HG02870 (cell line): ENCODE measurements around the gene TRIM49D1.
"Not testable (repeated sequence)": the region's sequence is repeated elsewhere in the genome, so short reads cannot be mapped to it uniquely, and the experiment has no call there.

Experiments
- ATAC-seq: cut with Tn5 transposase; IDR thresholded peaks from one replicate; pipeline ENCODE4 v1.9.1; 2021; ENCODE audit warnings: mild to moderate bottlenecking, moderate library complexity; ENCODE audit not compliant: unreplicated experiment

Gene TRIM49D1, protein sequence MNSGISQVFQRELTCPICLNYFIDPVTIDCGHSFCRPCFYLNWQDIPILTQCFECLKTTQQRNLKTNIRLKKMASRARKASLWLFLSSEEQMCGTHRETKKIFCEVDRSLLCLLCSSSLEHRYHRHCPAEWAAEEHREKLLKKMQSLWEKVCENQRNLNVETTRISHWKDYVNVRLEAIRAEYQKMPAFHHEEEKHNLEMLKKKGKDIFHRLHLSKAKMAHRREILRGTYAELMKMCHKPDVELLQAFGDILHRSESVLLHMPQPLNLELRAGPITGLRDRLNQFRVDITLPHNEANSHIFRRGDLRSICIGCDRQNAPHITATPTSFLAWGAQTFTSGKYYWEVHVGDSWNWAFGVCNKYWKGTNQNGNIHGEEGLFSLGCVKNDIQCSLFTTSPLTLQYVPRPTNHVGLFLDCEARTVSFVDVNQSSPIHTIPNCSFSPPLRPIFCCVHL

DNA sequence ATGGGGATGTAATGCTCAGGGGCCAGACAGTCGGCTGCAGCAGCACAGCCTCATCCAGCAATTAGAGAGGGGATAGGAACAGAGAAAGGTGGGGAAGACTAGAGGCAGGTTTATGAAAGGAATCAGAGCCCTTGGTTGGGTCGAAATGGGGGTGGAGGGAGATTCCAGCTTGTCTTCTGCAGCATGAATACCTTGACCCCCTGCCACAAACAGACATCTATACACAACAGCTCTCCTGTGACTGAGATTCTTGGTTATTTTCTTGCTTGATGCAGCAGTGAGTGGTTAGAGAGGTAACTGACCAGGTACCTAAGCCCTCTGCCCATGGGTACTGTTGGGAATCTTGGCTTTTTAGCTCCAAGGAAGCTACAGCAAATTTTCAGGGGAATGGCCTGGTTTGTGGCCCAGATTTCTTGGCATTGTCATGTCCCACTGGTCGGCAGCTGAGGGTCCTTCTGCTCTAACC lies at the start of gene TRIM49D1:
Gene TRIM49D1, minus strand, starts transcription at position 51 of the 466 bp plus-strand sequence. CDS start 4,535 bp downstream, outside the sequence.
- ATAC-seq: no peak

- ATAC-seq: not testable (repeated sequence)
These were observed 43.7 kb upstream of the TRIM49D1 start, which contains the start of gene TRIM64 for GRCh38 chr11:89965737-89966136. Gene TRIM64 (plus strand): TSS chr11:89966037. CDS start chr11:89968504, 2,467 bp downstream.

DNA sequence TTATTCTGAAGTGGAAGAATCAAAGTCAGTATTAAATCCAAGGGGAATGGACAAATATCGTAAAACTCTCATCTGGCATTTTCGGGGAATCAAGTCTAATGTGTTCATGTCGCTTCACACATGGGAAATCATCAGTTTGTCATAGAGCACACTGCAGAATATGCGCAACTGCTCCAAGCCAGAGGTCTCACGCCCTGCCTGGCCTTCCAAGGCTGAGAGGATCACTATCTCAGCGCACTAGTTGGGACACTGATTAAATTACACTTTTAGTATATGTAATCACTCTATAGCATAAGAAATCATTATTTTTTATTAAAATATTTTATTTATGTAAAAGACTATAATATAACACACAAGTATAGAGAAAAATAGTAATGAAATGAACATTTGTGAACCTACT lies 38.8 kb upstream of the TRIM49D1 start:
- not testable (repeated sequence) for ATAC-seq

- not testable (repeated sequence) for ATAC-seq
These were observed 1.7 kb upstream of the TRIM49D1 start, which contains the start of gene TRIM49D2 for GRCh38 chr11:89923764-89924163. Gene TRIM49D2 (plus strand): TSS chr11:89924064. CDS start chr11:89926762, 2,698 bp downstream.

- ATAC-seq: not testable (repeated sequence)
These were observed 21.2 kb downstream of the TRIM49D1 start for GRCh38 chr11:89900809-89901208.

GRCh38 chr11:89893245-89893644 lies 28.8 kb downstream of the TRIM49D1 start:
- not testable (repeated sequence) for ATAC-seq

GRCh38 chr11:89877511-89877910 lies 44.5 kb downstream of the TRIM49D1 start:
- ATAC-seq: not testable (repeated sequence)

DNA sequence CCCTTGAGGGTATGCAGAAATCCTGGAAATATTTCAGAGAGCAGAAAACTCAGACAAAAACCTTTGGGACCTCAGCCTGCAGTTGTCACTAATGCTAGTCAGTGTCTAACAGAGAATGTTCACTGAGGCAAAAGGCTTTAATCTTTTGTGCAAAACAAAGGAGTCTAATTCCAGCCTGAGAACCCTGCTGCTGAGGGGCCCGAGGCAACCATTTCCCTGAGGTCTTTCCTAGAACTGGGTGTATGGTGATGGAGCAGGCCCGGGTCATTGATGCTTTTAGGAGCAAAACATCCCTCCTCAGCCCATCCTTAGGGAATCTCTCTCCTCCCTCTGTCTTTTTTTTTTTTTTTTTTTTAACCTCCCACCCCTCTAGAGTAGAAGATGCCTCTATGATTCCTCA lies 49.5 kb downstream of the TRIM49D1 start:
- ATAC-seq: not testable (repeated sequence)

GRCh38 chr11:89865223-89865622 lies 56.8 kb downstream of the TRIM49D1 start:
- ATAC-seq: not testable (repeated sequence)

DNA sequence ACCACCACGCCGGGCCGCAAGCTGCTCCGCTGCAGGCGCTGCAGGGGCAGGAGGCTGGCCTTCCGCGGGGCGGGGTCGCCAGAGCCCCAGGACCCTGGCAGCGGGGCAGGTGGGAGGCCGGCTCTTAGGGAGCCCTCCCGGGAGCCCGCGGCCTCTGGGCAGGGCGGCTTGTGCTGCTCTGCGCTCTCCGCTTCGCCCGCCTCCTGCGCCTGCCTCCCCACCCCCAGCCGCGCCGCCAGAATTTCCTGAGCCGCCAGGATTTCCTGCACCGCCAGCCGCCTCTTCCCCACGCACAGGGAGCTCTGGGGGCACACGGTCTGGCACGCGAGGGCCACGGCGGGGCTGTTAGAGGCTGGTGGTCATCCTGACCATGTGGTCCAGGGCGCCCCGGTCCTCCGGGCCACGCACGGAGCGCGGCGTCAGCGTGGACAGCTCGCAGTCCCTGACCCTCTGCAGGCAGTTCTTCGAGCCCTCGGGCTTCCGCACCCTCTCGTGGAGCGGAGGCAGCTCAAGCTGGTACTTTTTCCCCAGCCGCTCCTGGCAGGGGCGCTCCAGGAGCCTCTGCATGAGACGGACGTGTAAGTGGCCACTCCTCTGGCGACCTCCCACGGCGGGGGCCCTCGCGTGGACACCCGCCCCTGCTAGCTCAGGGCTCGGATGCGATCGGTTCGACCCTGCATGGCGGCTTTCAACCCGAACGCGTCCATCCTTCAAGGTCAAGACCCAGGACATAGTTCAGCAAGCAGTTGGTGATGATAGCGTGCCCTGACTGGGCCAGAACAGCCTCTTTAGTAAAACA lies 57.9 kb downstream of the TRIM49D1 start:
- ATAC-seq: not testable (repeated sequence)
